ENCODE measurements around the gene TTC21B. TPM values are rescaled to one million over a fixed set of nuclear protein-coding genes. Genes with fewer than 3 reads are reported as not detected.

Gene TTC21B
- total and polyA plus RNA-seq, 10 of the 15 experiments (the other 5 are each of a cell fraction or from before 2014, with no cell fraction given): 2.7 to 22.4 (median 11.3) TPM

GRCh38 chr2:165891943-165892342, 61.6 kb downstream of the TTC21B start:
- H3K79me2 ChIP-seq (ENCODE audit: control insufficient read depth, insufficient read depth, low read length): no peaks in the 10 kb centered on the region
- no peaks in the 10 kb centered on the region for H4K20me1 ChIP-seq (ENCODE audit: control insufficient read depth, insufficient read depth)
- WGBS (ENCODE audit: insufficient coverage, insufficient replicate concordance, low lambda C conversion rate, missing lambda C conversion rate): 95% methylated on average over 2 of the region's 2 CpGs
- H3K27me3 ChIP-seq (replicated peaks in 1 of 2; ENCODE audit: control insufficient read depth in 2 of 2, insufficient read depth in 2 of 2, low read length in 1 of 2): no peaks in the 10 kb centered on the region
- H3K36me3 ChIP-seq (ENCODE audit: control insufficient read depth in 2 of 2, insufficient read depth in 2 of 2, low read length in 1 of 2): peaks cover 0 to 8% of the 10 kb centered on the region in 2 experiments; a peak in 3 of 4 replicates
- ChIA-PET CTCF (interaction anchor here (0.6 to 2.2 kb wide), 4 partner anchors 9 to 589 kb away, joined by 3 to 7 read pairs (median 3); no protein-coding TSS in a partner anchor), POLR2A (no interaction called here), SMC1A (ENCODE audit: uncharacterized antibody, unreplicated experiment) (interaction anchor here (0.9 to 2.2 kb wide), 4 partner anchors 10 to 236 kb away, joined by 3 to 8 read pairs (median 3); partner anchors contain the start of gene SCN1A), RAD21 (ENCODE audit: unreplicated experiment) (interaction anchor here (2.0 kb wide), 1 partner anchor 17 kb away, joined by 7 read pairs; no protein-coding TSS in a partner anchor)
- no peak overlapping the region for H3K27ac ChIP-seq (ENCODE audit: control insufficient read depth, insufficient read depth)
- H3K4me2 ChIP-seq (ENCODE audit: control insufficient read depth, insufficient read depth): no peak overlapping the region
- DNase-seq (ENCODE audit: low read depth, low spot score): no peak
- intact Hi-C loops (cut with micrococcal nuclease; ENCODE audit: unreplicated experiment): no loop called here
- ATAC-seq: no peak
- BruUV-seq (replicated peaks): no TSS peak
- FAIRE-seq: no peak
- H3K4me1 ChIP-seq (ENCODE audit: control insufficient read depth, insufficient read depth, low read length): peaks cover 6% of the 10 kb centered on the region
- no peak overlapping the region for H2AFZ ChIP-seq (ENCODE audit: control insufficient read depth, low read depth, low read length)
- no peak overlapping the region for H3K4me3 ChIP-seq
- H3K9ac ChIP-seq (ENCODE audit: control insufficient read depth, insufficient read depth, low read length): no peak overlapping the region
- in situ Hi-C loops (cut with MboI): no loop called here
- H3K9me3 ChIP-seq (replicated peaks; ENCODE audit: control insufficient read depth, insufficient read depth, low read length): no peaks in the 10 kb centered on the region
- no peak for TF ChIP-seq CUX1 (IDR thresholded peaks at IDR 0.05; ENCODE audit: insufficient replicate concordance, low read depth, low read length)
- no peak for TF ChIP-seq CBFB (IDR thresholded peaks at IDR 0.05; ENCODE audit: low read depth)
- TF ChIP-seq, protein P1, sequence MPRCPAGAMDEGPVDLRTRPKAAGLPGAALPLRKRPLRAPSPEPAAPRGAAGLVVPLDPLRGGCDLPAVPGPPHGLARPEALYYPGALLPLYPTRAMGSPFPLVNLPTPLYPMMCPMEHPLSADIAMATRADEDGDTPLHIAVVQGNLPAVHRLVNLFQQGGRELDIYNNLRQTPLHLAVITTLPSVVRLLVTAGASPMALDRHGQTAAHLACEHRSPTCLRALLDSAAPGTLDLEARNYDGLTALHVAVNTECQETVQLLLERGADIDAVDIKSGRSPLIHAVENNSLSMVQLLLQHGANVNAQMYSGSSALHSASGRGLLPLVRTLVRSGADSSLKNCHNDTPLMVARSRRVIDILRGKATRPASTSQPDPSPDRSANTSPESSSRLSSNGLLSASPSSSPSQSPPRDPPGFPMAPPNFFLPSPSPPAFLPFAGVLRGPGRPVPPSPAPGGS (IDR thresholded peaks at IDR 0.05; ENCODE audit: borderline replicate concordance, insufficient read depth, low read depth, low read length, poor library complexity, severe bottlenecking): no peak
- TF ChIP-seq NBN (IDR thresholded peaks at IDR 0.05): no peak
- TF ChIP-seq JUNB (IDR thresholded peaks at IDR 0.05): no peak
- TF ChIP-seq TARDBP (IDR thresholded peaks at IDR 0.05; ENCODE audit: borderline replicate concordance): no peak
- TF ChIP-seq ATF7 (IDR thresholded peaks at IDR 0.05; ENCODE audit: low read depth): no peak
- TF ChIP-seq RUNX3 (IDR thresholded peaks at IDR 0.05; ENCODE audit: low read length): no peak
- TF ChIP-seq, protein P2, sequence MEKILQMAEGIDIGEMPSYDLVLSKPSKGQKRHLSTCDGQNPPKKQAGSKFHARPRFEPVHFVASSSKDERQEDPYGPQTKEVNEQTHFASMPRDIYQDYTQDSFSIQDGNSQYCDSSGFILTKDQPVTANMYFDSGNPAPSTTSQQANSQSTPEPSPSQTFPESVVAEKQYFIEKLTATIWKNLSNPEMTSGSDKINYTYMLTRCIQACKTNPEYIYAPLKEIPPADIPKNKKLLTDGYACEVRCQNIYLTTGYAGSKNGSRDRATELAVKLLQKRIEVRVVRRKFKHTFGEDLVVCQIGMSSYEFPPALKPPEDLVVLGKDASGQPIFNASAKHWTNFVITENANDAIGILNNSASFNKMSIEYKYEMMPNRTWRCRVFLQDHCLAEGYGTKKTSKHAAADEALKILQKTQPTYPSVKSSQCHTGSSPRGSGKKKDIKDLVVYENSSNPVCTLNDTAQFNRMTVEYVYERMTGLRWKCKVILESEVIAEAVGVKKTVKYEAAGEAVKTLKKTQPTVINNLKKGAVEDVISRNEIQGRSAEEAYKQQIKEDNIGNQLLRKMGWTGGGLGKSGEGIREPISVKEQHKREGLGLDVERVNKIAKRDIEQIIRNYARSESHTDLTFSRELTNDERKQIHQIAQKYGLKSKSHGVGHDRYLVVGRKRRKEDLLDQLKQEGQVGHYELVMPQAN (conservative IDR thresholded peaks at IDR 0.05): no peak
- TF ChIP-seq, protein P3, sequence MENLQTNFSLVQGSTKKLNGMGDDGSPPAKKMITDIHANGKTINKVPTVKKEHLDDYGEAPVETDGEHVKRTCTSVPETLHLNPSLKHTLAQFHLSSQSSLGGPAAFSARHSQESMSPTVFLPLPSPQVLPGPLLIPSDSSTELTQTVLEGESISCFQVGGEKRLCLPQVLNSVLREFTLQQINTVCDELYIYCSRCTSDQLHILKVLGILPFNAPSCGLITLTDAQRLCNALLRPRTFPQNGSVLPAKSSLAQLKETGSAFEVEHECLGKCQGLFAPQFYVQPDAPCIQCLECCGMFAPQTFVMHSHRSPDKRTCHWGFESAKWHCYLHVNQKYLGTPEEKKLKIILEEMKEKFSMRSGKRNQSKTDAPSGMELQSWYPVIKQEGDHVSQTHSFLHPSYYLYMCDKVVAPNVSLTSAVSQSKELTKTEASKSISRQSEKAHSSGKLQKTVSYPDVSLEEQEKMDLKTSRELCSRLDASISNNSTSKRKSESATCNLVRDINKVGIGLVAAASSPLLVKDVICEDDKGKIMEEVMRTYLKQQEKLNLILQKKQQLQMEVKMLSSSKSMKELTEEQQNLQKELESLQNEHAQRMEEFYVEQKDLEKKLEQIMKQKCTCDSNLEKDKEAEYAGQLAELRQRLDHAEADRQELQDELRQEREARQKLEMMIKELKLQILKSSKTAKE (IDR thresholded peaks at IDR 0.05; ENCODE audit: low read depth, poor library complexity, severe bottlenecking): no peak
- TF ChIP-seq BRCA1 (IDR thresholded peaks at IDR 0.05; ENCODE audit: low read depth, low read length): no peak
- no peak for TF ChIP-seq ZZZ3 (IDR thresholded peaks at IDR 0.05; ENCODE audit: control insufficient read depth, insufficient read length, low read depth)

Data from GM12878 (cell line).